HG02840 (cell line): Measurements from ENCODE around the gene MEDAG.

Source experiments
- ATAC-seq: cut with Tn5 transposase; IDR thresholded peaks from one replicate; pipeline ENCODE4 v1.9.1; 2021; ENCODE audit warnings: mild to moderate bottlenecking, moderate library complexity, moderate number of reproducible peaks; ENCODE audit not compliant: unreplicated experiment, low FRiP score

The MEDAG gene

DNA sequence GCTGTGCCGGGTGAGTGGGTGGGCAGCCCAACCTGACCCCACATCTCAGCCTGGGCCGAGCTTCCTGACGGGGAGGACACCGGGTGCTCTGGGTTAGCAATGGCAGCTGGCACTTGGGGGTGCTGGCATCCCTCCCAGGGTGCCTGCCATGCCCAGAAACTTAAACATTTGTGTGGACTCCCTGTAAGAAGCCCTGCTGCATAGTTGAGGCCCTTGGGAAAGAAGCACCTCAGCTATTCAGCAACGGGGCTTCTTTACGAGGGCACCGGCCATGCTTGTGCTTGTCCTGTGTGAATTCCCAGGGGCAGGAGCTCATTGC is 33.8 kb upstream of the MEDAG start:
- no peak for ATAC-seq

DNA sequence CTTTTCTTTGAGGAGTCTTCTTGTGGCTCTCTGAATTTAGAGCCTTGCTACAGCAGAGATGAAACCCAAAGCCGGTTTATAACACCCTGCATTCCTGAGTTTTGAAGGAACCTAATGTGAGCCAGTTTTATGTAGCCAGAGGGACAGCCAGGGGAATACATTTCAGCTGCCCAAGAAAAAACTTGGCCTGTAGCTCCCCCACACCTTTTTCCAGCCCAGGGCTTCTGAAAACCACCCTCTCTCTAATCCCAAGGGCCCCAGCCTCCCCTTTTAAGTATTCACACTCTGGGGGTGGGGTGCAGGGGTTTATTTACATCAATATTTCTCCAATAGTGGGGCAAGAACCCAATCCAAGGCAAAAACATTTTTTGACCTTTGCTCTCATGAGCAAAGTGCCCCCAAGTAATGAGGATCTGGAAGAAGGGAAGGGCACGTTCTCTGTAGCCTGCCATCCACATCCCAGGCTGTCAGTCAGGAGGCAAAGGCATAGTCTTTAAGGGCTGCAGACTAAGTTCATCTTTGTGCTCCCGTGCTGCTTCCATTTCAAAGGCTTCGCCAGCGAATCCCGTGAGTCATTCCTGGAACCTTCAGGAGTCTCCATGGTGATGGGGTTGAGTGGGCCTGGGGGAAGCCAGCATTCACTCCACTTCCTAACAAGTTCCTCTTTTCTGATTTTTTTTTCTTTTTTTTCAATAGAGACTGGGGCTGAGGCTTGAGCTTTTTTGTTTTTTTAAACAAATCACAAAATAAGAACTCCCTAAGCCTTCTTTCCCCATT is 33.2 kb upstream of the MEDAG start:
- no peak for ATAC-seq

DNA sequence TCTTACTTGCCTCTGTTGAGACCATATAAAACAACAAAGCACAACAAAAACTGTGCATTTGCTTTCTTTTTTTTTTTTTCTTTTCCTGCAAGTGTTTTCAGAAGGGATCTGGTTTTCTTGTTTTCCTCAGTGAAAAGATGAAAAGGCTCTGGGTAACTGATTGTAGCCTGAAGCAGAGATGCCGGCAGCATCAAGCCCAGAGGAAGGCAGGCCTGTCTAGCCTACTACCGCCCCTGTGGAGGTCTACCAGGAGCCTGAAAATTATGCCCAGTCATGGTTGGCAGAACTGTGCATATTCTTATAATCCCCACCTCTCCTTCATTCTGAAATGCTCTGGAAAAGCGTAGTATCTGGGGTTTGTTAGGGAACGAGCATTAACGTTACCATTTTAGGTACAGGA is 32.6 kb upstream of the MEDAG start:
- no peak for ATAC-seq

DNA sequence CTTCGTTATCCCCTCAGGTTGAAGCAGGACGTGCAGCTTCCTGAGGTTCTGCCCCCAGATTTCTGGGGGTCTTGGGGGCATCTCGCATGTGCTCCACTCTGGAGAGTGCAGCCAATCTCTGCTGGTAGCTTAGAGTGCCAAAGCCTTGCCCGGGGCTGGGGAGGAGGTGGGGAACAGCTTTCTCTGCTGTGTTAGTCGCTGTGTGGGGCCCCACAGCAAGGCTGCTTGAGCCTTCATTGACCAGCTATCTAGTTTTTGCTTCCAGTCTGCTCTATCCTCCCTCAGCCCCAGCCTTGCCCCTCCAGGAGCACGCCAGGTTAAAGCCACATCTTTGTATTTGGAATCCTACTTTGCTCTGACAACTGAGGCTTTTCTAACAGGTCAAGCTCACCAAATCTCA is 32.0 kb upstream of the MEDAG start:
- ATAC-seq = no peak

DNA sequence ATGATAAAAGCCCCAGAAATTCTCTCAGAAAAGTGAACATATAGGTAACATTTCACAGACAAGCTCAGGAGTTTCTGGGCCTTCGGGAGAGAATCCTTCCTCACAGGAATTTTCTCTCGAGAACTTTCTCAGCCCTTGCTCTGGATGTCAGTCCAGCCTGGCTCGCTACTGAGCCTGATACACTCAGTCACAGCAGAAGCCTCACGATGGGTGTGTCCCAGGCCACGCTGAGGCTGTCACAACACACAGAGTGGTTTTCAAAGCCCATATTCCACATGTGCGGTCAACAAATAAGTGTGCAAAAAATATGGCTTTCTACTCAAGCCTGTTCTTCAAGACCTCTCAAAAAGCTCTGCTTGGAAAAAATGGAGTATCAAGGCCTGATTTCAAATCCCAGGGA is 31.5 kb upstream of the MEDAG start:
- ATAC-seq = no peak

DNA sequence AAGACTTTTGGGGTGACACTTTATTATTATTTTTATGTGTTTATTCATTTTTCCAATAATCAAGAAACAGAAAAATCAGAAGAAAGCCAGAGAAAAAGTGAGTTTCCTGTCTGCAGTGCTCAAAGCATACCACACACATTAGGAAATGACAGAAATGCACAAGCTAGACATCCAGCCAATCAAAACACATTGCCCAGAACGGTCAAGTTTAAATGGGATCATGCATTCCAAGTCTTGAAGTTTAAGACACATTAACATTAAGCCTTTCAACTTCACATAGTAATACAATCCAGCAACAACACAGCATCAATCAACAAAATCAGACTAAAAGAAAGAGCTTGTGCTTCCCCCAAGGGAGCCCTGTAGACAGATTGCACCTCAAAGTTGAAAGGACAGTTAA is 28.7 kb upstream of the MEDAG start:
- ATAC-seq = no peak

DNA sequence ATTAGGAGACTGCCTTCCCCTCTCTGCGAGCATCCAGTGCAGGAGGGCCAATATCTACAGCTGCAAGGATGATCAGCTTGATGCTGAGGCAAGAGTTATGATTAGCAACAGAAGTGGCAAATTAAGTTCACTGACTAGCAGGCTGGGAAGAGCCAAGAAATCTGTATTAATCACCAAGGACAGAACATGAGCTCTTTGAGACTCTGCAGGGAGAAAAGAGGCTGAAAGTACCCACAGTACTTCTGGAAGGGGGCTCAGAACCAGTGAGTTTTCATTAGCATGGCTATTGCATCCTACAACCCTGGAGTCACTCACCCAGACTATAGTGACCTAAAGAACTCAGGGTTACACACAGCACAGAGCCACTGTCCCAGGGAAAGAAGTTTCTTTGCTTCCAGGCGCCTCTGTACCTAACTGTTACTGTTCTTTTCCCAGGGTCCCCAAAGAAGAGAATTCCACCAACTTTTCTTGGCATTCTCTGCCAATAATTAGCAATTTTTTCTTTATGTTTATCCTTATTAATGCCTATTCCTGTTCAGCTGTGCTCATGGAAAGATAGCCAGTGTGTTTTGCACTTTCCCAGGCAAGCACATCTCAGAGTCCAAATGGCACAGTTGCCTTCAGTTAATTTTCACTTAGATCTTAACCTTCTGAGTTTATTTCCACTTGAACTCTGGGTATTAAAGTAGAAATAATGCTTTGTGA is 25.8 kb upstream of the MEDAG start:
- ATAC-seq = no peak

DNA sequence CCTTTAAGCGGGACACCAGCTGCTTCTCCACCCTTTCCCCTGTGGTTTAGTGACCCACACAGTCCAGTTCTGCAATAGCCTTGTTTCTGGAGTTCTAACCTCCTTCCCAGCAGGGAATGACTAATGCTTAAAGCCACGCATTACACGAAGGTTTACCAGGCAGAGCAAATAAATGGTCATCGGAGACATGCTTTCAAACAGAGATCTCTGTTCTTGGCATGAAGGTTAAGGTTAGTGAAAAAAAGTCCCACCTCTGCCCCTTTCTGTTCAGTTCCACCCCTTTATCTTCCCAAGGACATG is 25.3 kb upstream of the MEDAG start:
- ATAC-seq = no peak

DNA sequence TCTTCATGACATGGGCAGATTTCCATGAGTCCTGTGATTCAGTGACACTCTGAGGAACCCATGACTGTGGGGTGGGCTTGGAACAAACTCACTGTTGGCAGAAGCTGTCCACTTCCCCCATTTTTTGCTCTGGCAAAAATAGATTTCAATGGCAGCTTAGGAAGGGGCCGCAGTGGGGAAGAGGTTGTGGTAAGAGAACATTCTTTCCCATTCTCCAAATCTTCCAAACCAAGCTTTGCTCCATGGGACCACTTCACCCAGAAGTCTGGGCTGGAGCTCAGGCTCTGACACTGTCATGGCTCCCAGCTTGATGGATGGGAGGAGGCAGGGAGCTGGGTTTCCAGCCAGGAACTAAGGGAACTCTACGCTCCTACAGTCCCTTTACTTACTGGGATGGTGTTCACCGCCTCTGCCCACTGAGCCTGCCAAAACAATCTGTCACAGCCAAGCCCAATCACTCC is 24.9 kb upstream of the MEDAG start:
- ATAC-seq = no peak

DNA sequence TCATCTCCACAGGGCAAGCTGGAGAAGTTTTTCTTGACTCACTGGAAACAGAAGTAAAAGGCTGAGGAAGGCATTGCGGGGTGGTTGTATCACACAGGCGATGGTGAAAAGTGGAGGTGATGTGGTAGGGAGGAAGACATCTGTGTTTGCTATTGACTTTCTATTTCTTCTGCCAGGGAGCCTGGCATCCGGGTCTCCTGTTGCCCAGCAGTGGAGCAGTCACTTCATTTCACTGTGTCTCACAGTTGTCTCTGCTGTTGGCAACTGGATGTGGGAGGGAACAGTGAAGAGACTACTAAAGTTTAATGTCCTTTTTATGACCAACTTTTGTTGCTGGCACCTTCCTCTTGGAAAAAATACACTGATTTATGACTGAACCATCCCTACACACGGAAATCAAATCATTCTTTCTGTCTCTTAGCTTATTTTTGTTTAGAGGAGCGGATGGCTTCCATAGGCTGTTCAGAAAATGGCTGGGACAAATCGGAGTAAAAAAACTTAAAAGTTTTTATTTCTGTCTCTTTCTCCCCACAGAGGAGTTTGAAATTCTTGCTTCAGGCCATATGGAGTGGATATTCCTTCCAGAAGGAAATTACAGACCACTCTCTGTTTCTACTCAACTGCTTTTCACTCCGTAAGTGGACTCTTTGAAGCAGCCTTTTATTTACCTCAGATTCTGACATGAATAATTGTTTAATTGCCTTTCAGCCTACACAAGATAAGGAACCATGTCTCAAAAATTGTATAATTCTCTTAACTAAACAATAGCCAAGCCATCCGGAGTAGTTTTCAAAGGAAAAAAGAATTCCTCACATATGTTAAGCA is 23.8 kb upstream of the MEDAG start:
- no peak for ATAC-seq

DNA sequence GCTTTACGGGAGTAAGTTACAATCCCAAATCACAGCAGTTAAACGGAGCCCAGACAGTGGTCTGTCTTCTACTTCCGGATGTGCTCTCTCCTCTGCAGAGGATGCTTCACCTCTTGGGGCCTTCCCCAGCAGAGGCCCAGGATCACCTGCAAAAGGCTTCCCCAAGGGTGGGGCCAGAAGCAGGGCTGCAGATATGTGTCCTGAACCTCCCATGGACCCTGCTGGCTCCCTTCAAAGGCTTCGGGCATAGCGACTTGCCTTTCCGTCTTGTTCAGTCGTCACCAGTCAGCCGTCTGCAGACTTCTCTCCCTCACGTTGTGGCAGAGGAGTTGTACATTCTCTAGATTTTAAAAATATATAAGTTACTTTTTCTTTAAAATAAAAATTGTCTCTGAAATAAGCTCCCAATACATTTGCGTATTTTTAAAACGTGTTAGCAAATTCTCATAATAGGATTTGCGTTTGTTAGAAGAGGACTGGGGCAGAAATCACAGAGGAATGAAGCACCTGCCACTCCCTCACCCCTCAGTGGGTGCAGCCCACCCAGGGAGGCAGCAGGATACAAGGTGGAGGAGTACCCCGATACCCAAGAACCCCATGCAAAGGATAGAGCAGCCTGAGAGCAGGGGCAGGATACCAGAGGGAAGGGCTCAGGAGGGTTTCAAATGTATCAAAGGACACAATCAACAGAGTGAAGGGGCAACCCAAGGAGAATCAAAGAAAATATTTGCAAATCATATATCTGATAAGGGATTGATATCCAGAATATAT is 22.9 kb upstream of the MEDAG start:
- no peak for ATAC-seq

DNA sequence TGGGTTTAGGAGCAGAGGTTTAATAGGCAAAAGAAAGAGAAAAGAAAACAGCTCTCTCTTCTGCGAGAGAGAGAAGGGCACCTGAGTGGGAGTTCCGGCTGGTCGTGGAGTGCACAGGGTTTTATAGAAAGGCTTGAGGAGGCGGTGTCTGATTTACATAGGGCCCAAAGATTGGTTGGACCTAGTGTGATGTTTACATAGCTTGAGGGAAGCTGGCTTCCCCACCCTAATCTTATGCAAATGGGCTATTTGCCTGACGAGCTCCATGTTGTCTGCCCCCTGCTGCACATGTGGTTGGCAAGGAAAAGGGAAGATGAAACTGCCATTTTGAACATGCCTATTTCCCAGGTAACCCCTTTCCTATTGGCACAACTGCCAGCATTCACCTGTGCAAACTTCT is 21.5 kb upstream of the MEDAG start:
- no peak for ATAC-seq

DNA sequence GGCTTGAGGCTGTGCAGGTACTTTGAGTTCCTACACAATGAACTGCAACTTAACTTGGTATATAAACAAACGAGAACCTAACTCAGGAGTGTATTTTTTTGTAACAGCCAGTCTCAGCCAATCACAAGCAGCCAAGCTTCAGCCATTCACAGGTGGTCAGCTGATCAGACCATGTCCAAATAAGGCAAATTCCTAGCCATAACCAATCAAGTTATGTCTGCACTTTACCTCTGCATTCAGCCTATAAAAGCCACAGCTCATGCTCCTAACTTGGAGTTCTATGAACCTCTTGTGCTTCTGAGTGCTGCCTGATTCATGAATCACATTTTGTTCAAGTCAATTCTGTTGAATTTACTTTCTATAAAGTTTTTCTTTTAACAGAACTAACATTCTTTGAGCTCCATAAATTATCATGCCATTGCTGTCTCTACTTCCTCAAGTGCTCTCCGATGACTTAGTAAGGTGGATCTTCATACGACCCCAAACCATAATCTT is 16.8 kb upstream of the MEDAG start:
- ATAC-seq = no peak

DNA sequence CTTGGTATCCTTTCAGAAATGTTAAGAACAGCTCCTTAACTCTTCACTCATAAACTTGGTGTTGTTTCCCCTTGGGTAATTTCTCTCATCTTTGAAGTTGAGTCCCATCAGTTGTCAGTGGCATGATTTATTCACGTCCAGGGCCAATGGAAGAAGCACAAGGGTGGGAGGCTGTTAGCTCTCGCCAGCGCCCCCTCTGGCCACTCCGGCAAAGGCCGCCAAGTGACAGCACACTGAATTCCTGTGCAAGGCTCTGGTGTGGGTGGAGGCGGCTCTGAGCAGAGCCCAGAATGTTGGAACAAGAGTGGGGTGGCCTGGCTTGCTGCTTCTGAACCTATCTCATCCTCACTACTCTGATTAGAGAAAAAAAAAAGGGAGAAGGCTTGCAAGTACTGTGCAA is 13.1 kb upstream of the MEDAG start:
- ATAC-seq = no peak

DNA sequence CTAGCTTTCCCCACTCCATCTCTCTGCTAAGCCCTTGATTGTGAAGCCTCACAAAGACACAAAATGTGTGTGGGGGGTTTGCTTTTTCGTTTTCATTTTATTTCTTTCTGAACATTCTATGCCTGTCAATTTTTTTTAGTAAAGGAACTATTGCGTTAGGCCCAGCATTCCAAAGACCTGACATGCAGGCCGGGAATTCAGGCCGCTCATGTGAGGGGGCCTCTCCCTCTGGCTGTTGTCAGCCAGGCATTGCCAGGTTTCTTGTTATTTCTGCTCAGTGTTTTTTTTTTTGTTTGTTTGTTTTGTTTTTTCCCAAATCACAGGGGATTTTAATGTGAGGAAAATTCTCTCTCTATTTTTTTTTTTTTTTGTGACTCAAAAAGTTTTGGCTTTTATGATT is 10.3 kb upstream of the MEDAG start:
- ATAC-seq = no peak

DNA sequence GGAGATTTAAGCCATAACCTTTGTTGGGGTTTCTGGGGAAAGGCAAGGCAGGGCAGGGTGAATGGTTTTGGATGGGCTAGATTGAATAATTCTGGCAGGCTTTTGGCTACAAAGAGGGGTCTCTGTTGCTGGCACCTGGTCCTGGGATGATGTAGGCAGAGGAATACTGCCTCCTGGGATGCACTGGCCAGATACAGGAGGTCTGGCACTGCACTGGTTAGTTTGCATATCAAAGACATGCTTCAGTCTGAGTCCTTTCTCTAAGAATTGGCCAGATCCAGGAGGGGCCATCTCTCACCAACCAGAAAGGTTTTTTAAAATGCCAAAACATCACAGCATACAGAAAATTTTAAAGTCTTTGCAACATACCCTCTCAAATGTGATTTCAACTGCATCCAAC is 8.0 kb upstream of the MEDAG start:
- ATAC-seq = no peak

DNA sequence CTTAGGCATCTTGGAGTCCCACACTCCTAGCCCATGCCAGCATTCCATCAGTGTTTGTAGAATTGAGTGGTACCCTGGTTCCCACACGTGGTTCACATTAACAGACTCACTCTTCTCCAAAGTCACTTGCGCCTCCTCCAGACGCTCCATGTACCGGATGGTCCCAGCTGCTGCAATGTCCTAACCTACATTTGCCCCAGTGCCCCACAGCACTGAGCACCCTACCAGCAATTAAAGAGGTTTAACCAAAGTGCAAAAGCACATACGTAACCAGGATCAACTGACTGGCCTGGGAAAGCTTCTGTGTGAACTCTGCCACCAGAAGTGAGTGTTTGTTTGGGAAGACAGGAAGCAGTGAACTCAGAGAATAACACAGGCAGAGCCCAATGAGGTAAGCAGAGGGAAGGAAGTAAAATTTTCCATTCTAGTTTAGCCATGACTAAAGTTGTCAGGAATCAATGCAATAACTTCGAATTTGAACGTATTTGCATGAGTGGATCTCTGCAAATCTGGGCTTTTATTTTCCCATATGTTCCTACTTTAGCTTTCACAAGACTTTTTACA is 7.3 kb upstream of the MEDAG start:
- no peak for ATAC-seq

DNA sequence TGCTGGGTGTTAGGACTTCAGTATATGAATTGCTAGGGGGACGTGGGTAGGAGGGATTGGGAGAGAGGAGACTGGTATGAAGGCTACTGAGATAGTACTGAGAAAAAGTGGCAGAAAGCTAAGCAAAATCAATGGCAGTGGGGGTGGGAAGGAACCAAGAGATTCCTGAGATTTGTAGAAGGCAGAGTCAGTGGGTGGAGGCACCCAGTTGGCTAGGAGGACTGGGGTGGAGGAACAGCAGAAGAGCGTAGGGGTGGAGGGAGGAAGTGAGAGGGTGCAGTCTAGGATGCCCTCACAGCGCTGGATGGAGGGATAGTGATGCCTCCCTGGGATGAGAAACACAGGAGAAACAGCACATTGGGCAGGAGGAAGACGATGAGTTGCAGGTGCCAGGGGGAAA is 5.6 kb upstream of the MEDAG start:
- no peak for ATAC-seq

DNA sequence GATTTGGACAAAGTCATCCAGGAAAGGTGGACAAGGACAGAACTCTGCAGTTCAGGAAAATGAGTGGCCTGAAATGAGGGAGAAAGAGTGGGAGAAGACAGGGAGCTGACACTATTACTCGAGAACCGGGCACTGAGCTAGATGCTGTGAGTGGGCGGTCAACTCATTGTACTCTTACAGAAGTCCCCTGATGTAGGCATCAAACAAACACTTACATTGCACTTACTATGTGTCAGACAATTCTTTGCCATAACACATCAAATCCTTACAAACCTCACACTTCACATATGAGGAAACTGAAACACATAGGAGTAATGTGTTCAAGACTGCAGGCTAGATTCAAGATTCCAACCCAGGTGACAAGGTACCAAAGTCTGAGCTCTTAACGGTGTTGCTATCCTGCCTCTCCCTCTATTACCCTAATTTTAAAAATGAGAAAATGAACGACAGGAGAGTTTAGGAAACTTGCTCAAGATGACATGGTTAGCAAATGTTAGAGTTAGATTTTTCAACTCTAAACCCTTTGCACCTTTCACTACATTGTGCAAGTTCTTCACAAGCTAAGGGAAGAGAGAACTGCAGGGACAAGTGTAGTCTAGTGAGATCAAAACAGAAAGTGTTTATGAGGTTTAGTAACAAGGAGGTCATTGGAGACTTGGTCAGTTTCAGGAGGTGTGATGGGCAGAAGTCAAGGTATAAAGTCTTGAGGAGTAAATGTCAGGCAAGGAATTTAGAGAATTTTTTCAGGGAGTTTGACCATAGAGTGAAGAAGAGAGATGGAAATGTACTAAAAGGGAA is 4.9 kb upstream of the MEDAG start:
- no peak for ATAC-seq

DNA sequence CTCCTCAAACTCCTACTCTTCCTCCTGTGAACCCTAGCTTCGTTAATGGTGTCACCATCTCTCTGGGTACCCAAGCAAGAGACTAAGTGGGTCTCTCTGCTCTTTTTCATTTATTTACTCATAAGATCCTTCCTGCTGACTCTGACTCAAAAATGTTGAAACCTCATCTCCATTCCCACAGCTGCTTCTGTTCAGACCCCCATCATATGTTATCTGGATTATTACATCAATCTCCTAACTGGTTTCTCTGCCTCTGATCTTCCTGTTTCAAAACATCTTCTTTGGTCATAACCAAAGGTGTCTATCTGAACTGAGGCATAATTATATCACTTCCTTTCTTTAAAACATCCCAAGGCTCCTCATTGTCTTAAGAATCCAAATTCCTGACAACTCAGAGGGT is 2.0 kb upstream of the MEDAG start:
- ATAC-seq = no peak
